ENCODE data around the gene TMED1.

Gene TMED1

DNA sequence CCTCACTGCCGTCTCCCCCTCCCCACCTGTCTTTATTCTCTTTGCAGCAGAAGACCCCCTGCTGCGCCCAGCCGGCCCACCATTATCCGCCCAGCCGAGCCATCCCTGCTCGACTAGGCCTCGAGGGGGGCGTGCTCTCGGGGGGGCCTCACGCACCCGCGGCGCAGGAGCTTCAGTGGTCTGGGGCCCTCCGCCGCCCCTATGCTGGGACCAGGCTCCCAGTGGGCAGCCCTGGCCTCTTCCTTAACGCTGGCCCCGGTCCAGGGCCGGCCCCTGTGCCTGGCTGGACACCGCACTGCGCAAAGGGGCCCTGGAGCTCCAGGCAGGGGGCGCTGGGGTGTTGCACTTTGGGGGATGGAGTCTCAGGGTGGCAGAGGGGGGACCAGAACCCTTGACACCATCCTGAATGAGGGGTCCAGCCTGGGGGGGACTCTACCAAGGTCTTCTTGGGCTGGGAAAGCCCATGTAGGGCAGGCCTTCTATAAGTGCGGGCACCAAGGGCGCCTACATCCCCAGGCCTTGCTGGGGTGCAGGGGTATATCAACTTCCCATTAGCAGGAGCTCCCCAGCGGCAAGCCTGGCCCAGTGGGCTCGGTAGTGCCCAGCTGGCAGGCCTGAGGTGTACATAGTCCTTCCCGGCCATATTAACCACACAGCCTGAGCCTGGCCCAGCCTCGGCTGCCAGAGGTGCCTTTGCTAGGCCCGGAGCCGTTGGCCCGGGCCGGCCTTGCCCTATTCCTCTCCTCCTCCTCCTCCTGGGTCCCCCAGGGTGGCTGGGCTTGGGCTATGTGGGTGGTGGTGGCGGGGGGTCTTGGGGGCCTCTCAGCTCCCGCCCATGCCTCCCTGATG is 4.9 kb downstream of the TMED1 start:
- no peak for DNase-seq

DNA sequence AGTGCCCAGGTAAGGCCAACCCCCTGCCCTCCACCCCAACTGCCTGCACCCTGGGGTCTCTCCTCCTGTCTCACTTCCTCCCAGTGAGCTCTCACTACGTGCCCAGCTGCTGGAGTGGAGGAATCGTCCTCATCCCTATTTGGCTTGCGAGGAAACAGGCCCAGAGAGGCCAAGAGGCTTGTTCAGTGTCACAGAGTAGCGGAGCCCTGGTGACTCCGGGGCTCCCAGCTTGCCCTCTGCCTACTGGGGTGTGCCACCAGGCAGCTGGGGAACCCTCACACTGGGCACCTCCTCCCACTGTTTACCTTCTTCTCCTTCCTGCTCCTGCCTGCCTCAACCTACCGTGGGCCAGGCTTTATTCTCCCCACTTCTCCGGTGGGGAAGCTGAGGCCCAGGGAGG is 5.6 kb downstream of the TMED1 start:
- no peak for DNase-seq

DNA sequence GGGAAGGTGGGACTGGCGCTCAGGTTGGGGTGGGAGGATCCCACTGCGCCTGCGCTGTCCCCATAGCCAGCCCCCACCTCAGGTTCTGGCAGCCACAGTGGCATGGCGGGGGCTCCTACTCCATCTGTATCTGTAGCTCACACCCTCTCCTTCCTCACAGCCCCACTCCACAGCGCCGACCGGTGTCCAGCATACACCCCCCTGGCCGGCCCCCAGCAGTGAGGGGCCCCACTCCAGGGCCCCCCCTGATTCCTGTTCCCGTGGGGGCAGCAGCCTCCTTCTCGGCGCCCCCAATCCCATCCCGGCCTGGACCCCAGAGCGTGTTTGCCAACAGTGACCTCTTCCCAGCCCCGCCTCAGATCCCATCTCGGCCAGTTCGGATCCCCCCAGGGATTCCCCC is 6.0 kb downstream of the TMED1 start:
- DNase-seq: no peak

DNA sequence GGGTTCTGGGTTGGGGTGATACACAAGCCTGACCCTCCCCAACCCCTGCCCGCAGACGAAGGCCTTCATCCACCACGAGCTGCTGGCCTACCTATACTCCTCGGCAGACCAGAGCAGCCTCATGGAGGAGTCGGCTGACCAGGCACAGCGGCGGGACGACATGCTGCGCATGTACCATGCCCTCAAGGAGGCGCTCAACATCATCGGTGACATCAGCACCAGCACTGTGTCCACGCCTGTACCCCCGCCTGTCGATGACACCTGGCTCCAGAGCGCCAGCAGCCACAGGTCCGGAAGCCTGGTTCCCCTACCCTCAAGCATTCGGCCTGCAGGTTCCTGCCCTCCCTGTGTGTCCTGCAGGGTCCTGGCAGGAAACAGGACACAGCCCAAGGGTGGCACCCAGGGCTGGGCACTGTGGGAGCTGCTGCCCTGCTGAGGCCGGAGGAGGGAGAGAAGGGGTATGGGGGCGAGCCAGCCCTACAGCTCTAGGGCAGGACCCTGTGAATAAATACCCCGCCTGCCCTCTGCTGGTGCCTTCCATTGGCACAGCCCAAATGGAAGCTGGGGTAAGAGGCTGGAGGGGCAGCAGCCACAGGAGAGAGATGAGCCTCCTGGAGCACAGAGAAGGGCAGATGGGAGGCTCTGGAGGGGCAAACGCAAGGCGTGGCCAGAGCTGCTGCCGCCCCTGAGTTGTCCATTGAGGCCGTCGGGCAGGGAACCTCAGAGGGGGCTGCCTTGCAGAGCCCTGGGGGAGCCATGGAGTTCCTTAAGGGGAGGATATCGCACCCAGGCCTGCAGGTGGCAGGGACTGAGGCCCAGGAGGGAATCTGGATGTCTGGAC is 6.8 kb downstream of the TMED1 start:
- DNase-seq: no peak

- no peak for DNase-seq
Measured at GRCh38 chr19:10826846-10827245, 9.2 kb downstream of the TMED1 start.

DNA sequence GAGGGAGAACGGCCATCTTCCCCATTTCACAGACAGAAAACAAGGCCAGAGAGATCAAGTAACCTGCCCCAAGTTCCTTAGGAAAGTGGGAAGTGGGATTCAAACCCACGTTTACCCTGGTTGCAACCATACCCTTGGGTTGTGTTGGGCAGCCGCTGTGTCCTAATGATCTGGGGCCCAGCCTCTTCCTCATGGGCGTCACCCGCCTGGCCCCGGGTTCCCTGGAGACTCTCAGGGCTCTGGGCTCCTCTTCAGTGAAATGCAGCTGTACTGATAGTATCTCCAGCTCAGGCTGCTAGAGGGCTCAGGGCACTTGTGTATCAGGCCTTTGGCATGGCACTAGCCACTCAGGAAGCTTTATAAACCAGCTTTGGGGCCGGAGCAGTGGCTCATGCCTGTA is 9.8 kb downstream of the TMED1 start:
- no peak for DNase-seq

GRCh38 chr19:10823690-10824089 is 12.3 kb downstream of the TMED1 start:
- no peak for DNase-seq

GRCh38 chr19:10820173-10820572 is 15.8 kb downstream of the TMED1 start:
- DNase-seq: no peak

- no peak for DNase-seq
Measured at GRCh38 chr19:10819124-10820060, 16.6 kb downstream of the TMED1 start.

GRCh38 chr19:10818301-10819123 is 17.5 kb downstream of the TMED1 start:
- DNase-seq: no peak

- no peak for DNase-seq
Measured at GRCh38 chr19:10817291-10818038, 18.5 kb downstream of the TMED1 start.

DNA sequence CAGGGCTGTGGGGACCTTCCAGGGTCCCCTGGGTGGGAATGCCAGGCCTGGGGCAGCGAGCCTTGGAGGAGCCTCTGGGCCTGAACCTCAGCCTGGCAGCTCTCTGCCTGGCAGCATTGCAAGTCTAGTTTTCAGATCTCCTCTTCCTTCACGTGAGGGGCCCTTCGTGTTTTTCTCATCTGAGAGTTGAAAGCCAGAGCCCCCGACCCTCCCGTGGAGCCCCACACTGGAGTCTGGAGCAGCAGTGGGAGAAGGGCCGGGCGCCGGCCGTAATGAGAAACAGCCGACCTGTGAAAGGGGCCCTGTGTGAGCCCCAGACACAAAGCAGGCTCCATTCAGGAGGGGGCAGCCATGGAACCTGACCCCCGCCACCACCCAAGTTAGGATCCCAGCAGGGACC is 19.3 kb downstream of the TMED1 start:
- DNase-seq: no peak

- no peak for DNase-seq
Measured at GRCh38 chr19:10815969-10816644, 19.9 kb downstream of the TMED1 start.

- DNase-seq: no peak
Measured at GRCh38 chr19:10815007-10815536, 20.9 kb downstream of the TMED1 start.

DNA sequence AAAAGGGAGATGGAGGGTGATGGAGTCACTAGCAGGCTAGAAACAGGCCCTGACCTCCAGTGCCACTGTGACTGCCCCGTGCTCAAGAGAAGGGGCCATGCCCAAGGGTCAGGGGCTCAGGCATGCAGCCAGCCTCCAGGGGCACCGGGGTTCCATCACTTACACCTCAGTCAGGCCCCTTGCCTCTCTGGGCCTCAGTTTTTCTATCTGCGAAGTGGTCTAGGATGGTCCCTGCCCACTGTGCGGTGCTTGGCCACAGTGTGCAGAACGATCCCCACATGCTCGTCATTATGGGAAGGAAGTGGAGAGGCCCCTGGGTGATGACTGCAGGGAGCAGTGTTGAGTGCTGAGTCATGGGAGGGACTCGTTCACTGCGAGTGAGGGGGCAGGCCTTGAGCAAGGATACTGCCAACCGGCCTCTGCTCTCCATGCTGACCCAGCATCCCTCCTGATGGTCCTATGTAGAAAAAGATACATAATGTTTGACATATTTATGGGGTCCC is 23.1 kb downstream of the TMED1 start:
- DNase-seq: peak; percentile 58

GRCh38 chr19:10812196-10812595 is 23.8 kb downstream of the TMED1 start:
- DNase-seq: no peak

DNA sequence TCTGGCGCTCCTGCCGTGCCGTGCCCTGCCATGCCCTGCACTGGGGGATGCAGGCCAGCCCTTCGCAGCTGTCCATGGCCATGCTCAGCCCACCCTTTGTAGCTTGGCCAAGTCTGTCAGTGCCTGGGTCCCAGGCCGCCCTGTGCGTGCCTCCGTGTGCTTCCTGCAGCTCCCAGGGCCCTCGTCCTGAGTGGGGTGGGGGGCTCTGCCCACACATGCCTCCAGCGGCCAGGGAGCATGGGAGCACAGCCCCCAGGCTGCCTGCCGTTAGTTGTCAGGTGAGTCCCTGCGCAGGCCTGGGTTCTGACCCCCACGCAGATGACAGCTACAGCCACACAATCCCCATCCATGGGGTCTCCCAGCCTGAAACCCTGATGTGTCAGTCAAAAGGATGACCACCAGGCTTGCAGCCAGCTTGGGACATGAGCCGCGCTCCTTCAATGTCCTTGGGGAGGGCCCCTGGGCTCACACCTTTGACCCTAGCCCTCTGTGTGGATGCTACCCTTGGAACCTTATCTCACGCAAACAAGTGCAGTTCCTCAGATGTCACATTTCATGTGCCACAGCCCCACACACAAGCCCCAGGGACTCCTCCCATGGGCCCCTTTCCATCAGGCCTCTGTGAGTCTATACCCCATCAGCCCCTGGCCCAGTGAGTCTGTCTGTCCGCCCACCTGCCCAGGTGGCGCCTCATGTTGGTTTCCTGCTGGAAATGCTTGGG is 24.5 kb downstream of the TMED1 start:
- no peak for DNase-seq

DNA sequence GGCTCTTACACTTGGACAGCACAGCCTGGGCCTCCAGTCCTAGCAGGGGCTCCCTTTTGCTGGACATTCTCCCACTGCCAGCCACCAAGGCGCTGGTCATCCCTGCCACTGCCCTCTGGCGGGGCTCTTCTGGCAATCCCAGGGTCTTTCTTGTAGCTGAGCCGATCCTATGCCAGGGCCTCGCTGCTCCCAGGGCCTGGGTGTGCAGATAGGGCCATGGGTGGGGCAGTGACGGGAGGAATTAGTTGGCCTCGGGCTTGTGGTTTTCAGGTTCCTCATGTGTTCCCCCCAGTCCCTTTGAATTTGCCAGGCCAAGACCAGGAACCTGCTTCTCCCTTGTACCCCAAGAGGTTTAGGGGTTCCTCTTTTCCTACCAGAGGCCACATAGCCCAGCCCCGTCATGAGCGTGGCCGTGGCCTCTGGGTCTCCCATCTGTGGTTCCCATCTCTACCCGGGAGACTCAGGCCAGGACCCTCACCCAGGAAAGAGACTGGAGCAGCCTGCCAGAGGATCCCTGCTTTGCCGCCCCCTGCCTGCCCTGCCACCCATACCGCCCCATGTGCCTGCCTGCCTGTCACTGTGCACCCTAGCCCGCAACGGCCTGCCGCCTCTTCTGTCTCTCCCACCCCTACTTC is 26.2 kb downstream of the TMED1 start:
- no peak for DNase-seq
